ENCODE data around the gene NDFIP1. TPM values are rescaled to one million over a fixed set of nuclear protein-coding genes. Genes with fewer than 3 reads are reported as not detected.

The NDFIP1 gene
- total RNA-seq = 16.8 and 29.8 TPM in 2 replicates

- peak; percentile 55 for DNase-seq (ENCODE audit: low read depth)
These were observed at the start of gene NDFIP1 for GRCh38 chr5:142108432-142109330. Gene NDFIP1 (plus strand): TSS chr5:142108779. CDS start chr5:142108975, 196 bp downstream.

GRCh38 chr5:142059304-142059940 lies 49.2 kb upstream of the NDFIP1 start:
- H3K27me3 ChIP-seq (ENCODE audit: control insufficient read depth, insufficient read depth, low read length) = no peaks in the 10 kb centered on the region
- H3K36me3 ChIP-seq (ENCODE audit: control insufficient read depth, insufficient read depth, low read length) = no peaks in the 10 kb centered on the region
- DNase-seq (ENCODE audit: low read depth) (no peak), FAIRE-seq (no peak)
- TF ChIP-seq CTCF (IDR thresholded peaks at IDR 0.05; ENCODE audit: insufficient read depth, low read length, severe bottlenecking) = no peak
- H3K4me3 ChIP-seq (ENCODE audit: low read depth, low read length) = no peak overlapping the region

More at GRCh38 chr5:142108432-142109330, at the start of gene NDFIP1:
- no peak for TF ChIP-seq CTCF (IDR thresholded peaks at IDR 0.05; ENCODE audit: insufficient read depth, low read length, severe bottlenecking)
- no peaks in the 10 kb centered on the region for H3K36me3 ChIP-seq (ENCODE audit: control insufficient read depth, insufficient read depth, low read length)
- FAIRE-seq = no peak
- peak within 1 kb of the TSS; percentile 65 for H3K4me3 ChIP-seq (ENCODE audit: low read depth, low read length)
- no peaks in the 10 kb centered on the region for H3K27me3 ChIP-seq (ENCODE audit: control insufficient read depth, insufficient read depth, low read length)

GRCh38 chr5:142063376-142063775 lies 45.2 kb upstream of the NDFIP1 start:
- H3K4me3 ChIP-seq (ENCODE audit: low read depth, low read length) = no peak overlapping the region
- no peaks in the 10 kb centered on the region for H3K27me3 ChIP-seq (ENCODE audit: control insufficient read depth, insufficient read depth, low read length)
- DNase-seq (ENCODE audit: low read depth) = no peak
- no peak for TF ChIP-seq CTCF (IDR thresholded peaks at IDR 0.05; ENCODE audit: insufficient read depth, low read length, severe bottlenecking)
- no peaks in the 10 kb centered on the region for H3K36me3 ChIP-seq (ENCODE audit: control insufficient read depth, insufficient read depth, low read length)
- peak; percentile 18 for FAIRE-seq

GRCh38 chr5:142063878-142064331 lies 44.7 kb upstream of the NDFIP1 start:
- DNase-seq (ENCODE audit: low read depth) = no peak
- Histone ChIP-seq H3K4me3 (ENCODE audit: low read depth, low read length) (no peak overlapping the region), H3K27me3 (ENCODE audit: control insufficient read depth, insufficient read depth, low read length) (no peaks in the 10 kb centered on the region), H3K36me3 (ENCODE audit: control insufficient read depth, insufficient read depth, low read length) (no peaks in the 10 kb centered on the region)
- TF ChIP-seq CTCF (IDR thresholded peaks at IDR 0.05; ENCODE audit: insufficient read depth, low read length, severe bottlenecking) = no peak
- FAIRE-seq = no peak

GRCh38 chr5:142065273-142065672 lies 43.3 kb upstream of the NDFIP1 start:
- no peak for TF ChIP-seq CTCF (IDR thresholded peaks at IDR 0.05; ENCODE audit: insufficient read depth, low read length, severe bottlenecking)
- no peaks in the 10 kb centered on the region for H3K36me3 ChIP-seq (ENCODE audit: control insufficient read depth, insufficient read depth, low read length)
- FAIRE-seq (no peak), DNase-seq (ENCODE audit: low read depth) (no peak)
- no peak overlapping the region for H3K4me3 ChIP-seq (ENCODE audit: low read depth, low read length)
- no peaks in the 10 kb centered on the region for H3K27me3 ChIP-seq (ENCODE audit: control insufficient read depth, insufficient read depth, low read length)

Data from bronchial epithelial cell (primary cell).